RWPE1 (cell line): ENCODE results near the gene TRAF3.

Source experiments
- CTCF ChIA-PET: fragments of 350-600 bp; sonication (Branson Sonifier 250); formaldehyde crosslinking; extraction: SDS; loops from one replicate; lab custom pipeline; 2021; lab: Yijun Ruan, JAX
- POLR2A ChIA-PET: fragments of 400-600 bp; formaldehyde crosslinking; extraction: SDS; loops from one replicate; lab custom pipeline; 2020; ENCODE audit warnings: antibody characterized with exemption; ENCODE audit not compliant: low non-redundant PET; lab: Yijun Ruan, JAX
- DNase-seq: peaks from one replicate; pipeline ENCODE4 v3.0.0; 2012; ENCODE audit warnings: low spot score
- H3K27ac ChIP-seq: fragments of 450-650 bp; 2 replicates; pipeline ENCODE4 v1.5.1; 2017
- TF ChIP-seq, protein P1 (sequence below): fragments of 450-650 bp; conservative IDR thresholded peaks from 2 replicates; pipeline ENCODE4 v1.5.1; 2017; ENCODE audit warnings: low read depth, mild to moderate bottlenecking

The TRAF3 gene

DNA sequence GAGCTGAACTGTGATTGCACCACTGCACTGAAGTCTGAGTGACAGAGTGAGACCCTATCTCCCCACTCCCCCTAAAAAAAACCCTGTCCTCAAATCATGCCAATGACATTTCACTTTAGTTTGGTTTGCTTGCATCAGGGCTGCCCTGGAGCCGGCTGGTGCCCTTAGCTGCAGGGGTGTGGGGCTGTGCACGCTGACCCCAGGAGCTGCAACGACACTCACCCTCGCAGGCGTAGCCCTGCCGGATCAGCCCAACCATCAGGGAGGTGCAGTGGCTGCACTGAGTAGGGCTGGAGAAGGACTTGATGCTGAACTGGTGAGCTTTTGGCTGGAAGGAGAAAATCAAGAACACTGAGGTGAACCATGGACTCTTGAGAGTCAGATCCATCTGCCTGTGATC is 175.0 kb downstream of the TRAF3 start:
- CTCF ChIA-PET, result no interaction called here
- no peak for DNase-seq
- H3K27ac ChIP-seq, result no peak overlapping the region
- POLR2A ChIA-PET, result no interaction called here
- TF ChIP-seq, protein P1, sequence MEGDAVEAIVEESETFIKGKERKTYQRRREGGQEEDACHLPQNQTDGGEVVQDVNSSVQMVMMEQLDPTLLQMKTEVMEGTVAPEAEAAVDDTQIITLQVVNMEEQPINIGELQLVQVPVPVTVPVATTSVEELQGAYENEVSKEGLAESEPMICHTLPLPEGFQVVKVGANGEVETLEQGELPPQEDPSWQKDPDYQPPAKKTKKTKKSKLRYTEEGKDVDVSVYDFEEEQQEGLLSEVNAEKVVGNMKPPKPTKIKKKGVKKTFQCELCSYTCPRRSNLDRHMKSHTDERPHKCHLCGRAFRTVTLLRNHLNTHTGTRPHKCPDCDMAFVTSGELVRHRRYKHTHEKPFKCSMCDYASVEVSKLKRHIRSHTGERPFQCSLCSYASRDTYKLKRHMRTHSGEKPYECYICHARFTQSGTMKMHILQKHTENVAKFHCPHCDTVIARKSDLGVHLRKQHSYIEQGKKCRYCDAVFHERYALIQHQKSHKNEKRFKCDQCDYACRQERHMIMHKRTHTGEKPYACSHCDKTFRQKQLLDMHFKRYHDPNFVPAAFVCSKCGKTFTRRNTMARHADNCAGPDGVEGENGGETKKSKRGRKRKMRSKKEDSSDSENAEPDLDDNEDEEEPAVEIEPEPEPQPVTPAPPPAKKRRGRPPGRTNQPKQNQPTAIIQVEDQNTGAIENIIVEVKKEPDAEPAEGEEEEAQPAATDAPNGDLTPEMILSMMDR, result no peak

DNA sequence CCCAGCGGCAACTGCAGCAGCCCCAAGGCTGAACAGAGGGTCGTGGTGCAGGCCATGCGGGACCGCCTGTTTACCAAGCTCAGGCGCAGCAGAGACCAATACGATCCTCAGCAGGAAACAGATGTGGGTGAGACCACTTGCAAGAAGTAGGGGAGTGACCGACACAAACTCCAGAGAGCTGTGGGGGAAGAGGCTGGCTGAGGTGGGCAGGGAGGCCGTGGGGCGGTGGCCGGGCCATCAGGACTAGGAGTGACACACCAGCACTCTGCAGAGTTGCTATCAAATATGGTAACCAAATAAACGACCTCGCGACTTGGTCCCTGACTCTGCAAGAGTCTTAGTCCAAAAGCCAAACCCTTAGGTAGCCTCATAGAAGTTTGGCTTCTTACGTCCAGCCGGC is 175.9 kb downstream of the TRAF3 start:
- DNase-seq, result no peak
- TF ChIP-seq, protein P1, result no peak
- H3K27ac ChIP-seq, result peak overlapping the region; percentile 11; the same call in 1 of the 2 replicates
- ChIA-PET POLR2A (no interaction called here), CTCF (no interaction called here)

DNA sequence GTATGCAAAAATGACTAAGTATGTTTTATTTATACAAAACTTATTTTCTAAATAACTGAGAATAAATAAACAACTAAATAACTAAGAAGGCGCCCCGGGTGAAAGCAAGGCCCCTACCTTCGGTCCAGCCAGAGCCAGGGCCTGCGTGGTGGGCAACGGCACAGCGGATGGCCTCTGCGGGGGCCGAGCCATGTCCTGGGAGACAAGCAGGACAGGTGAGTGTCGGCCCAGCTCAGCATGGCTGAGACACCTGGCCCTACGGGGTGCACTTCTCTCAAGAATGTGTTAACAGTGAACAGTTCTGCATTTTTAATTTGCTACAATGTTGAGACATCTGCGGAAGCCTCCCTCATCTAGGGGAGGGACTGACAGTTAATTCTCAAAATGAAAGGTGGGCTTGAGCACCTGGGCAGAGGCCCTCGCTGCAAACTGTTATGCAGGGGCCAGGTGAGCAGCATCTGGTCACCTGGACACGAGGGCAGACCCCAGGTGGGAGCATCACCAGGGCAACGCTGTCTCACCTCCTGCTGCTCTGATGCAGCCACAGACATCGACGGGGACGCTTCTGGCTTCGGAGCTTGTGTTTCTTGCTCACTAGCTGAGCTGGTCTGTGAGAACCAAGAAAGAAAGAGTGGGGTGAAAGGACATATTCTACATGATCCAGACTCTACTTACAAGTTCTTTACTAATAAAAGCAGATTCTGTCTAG is 177.0 kb downstream of the TRAF3 start:
- ChIA-PET POLR2A (no interaction called here), CTCF (interaction anchor here (0.7 to 0.8 kb wide), 2 partner anchors 14 to 88 kb away, joined by 3 read pairs; no protein-coding TSS in a partner anchor)
- no peak for DNase-seq
- no peak overlapping the region for H3K27ac ChIP-seq
- TF ChIP-seq, protein P1, result no peak

DNA sequence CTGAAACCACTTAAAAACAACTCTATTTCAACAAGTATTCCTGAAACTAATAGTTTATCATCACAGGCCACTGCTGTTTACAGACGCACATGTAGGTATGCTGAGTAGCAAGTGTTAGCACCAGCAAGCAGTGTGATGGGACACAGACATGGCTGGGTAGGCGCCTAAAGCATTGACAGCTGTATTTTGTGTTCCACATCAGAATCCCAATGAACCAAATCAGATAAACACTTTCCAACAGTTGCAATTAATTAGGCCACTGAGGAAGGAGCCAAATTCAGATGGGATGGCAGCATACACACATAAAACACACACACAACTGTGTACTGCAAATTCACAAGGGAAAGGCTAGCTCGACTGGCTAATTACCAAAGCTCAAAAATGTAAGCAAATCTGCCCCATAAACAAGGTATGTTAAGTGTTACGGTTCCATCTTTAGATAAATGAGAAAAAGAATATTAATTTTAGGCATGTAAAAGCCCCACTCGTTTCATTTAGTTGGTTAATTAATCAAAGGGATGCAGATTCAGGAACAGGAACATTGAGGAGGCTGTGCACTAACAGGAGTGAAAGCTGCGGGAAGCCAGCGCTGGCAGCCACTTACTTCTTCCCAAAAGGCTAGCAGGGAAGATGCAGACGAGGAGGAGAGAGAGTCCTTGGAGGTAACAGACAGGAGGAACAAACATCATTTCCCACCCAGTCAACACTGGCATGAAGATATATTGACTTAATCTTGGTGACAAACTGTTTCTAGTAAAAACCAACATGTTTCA is 178.6 kb downstream of the TRAF3 start:
- no peak for DNase-seq
- H3K27ac ChIP-seq, result no peak overlapping the region
- POLR2A ChIA-PET, result no interaction called here
- CTCF ChIA-PET, result interaction anchor here (0.6 kb wide), 2 partner anchors 32 to 823 kb away, joined by 3 to 4 read pairs; no protein-coding TSS in a partner anchor
- TF ChIP-seq, protein P1, result no peak

DNA sequence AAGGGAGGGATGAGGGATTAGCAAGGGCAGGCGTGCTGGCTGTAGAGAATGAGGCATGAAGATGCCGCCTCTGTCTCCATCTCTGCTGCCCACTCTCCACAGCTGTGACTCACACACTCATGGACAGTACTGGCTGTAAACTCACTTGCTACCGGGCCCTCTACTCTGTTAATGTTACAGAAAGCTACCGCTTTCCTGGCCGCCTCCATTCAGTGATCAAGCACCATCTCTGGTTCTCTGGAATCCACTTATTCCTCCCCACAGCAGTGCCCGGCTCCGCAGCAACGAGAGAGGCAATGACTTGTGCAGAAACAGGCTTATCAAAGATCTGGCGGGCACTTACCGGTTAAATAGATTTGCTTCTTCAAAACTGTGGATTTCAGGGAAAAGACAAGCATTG is 180.0 kb downstream of the TRAF3 start:
- ChIA-PET CTCF (no interaction called here), POLR2A (no interaction called here)
- TF ChIP-seq, protein P1, result no peak
- no peak overlapping the region for H3K27ac ChIP-seq
- no peak for DNase-seq

DNA sequence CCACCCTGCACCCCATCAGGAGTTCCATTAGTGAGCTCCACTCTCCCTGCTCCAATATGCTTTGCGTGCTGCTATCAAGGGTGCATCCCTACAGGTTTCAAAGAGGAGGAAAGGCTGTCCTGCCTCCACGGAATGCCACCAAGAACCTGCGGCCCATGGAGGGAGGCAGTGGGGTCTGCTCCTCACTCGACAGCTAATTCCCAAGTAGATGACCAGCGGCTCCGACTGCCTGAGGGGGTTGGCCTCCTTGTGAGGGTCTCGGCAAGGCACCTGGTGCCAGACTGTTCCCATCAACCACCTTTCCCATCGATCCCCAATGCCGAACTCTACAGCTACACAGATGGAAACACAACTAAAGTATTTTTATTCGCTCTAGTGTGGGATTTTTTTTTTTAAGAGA is 181.2 kb downstream of the TRAF3 start:
- no peak for DNase-seq
- TF ChIP-seq, protein P1, result no peak
- CTCF ChIA-PET, result no interaction called here
- POLR2A ChIA-PET, result no interaction called here
- no peak overlapping the region for H3K27ac ChIP-seq
